Stomach (tissue), 4 donors: ENCODE data around the gene RBM48.

ENCODE experiments used
- POLR2A ChIP-seq, 4 donors: fragments of 450-650 bp; IDR thresholded peaks; one replicate each; pipeline ENCODE4 v1.6.1; 2016; ENCODE audit warnings: antibody characterized with exemption in 4 of 4, control low read depth in 2 of 4, mild to moderate bottlenecking in 1 of 4, moderate library complexity in 1 of 4
- TF ChIP-seq, protein P1 (sequence below), 7 experiments: fragments of 450-650 bp in 4 of 7; fragments of 200-600 bp in 3 of 7; sonication (generic) in 3 of 7; IDR thresholded peaks; one replicate each; pipeline ENCODE4 v1.5.1; 2016 to 2019; ENCODE audit warnings: antibody characterized with exemption in 7 of 7, control low read depth in 2 of 7, mild to moderate bottlenecking in 1 of 7

DNA sequence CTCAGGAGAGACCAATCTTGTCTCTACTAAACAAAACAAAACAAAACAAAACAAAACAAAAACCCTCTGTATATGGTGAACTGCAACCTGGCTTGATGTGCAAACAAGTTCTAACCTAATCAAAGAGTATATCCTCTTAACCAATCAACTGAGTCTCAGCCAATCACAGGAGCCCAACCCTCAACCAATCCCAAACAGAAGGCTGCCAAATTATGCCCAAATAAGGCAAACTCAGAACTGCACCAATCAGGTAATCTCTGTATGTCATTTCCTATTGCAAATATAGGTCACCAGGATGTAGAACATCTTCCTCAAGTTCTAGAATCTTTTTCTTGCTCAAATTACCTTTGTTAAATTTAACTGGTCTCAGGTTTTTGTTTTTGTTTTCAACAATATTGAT, 56.4 kb downstream of the RBM48 start:
- no peak for TF ChIP-seq POLR2A (IDR thresholded peaks at IDR 0.05)
- TF ChIP-seq, protein P1, sequence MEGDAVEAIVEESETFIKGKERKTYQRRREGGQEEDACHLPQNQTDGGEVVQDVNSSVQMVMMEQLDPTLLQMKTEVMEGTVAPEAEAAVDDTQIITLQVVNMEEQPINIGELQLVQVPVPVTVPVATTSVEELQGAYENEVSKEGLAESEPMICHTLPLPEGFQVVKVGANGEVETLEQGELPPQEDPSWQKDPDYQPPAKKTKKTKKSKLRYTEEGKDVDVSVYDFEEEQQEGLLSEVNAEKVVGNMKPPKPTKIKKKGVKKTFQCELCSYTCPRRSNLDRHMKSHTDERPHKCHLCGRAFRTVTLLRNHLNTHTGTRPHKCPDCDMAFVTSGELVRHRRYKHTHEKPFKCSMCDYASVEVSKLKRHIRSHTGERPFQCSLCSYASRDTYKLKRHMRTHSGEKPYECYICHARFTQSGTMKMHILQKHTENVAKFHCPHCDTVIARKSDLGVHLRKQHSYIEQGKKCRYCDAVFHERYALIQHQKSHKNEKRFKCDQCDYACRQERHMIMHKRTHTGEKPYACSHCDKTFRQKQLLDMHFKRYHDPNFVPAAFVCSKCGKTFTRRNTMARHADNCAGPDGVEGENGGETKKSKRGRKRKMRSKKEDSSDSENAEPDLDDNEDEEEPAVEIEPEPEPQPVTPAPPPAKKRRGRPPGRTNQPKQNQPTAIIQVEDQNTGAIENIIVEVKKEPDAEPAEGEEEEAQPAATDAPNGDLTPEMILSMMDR (IDR thresholded peaks at IDR 0.05) = no peak
